Measurements from ENCODE around the gene PCMTD2.

DNA sequence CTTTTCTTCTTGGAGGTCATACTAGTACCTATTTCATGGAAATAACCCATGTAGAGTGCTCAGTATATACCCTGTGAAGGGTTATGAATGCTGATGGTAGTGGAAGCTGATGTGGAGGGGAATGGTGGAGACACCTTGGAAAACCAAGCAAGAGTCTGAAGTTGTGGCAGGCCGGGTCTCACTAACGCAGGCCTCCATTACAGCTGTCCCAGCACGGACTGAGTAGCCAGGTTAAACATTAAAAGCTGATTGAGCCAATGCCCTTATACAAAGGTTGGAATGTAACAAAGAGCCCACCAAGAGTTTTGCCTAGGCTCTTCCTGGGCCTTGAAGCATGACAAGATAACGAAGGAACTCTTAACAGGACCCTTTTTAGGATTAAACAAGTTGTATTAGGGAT is 2.1 kb upstream of the PCMTD2 start:
- TF ChIP-seq POLR2A (IDR thresholded peaks at IDR 0.05): no peak
- TF ChIP-seq, protein P1, sequence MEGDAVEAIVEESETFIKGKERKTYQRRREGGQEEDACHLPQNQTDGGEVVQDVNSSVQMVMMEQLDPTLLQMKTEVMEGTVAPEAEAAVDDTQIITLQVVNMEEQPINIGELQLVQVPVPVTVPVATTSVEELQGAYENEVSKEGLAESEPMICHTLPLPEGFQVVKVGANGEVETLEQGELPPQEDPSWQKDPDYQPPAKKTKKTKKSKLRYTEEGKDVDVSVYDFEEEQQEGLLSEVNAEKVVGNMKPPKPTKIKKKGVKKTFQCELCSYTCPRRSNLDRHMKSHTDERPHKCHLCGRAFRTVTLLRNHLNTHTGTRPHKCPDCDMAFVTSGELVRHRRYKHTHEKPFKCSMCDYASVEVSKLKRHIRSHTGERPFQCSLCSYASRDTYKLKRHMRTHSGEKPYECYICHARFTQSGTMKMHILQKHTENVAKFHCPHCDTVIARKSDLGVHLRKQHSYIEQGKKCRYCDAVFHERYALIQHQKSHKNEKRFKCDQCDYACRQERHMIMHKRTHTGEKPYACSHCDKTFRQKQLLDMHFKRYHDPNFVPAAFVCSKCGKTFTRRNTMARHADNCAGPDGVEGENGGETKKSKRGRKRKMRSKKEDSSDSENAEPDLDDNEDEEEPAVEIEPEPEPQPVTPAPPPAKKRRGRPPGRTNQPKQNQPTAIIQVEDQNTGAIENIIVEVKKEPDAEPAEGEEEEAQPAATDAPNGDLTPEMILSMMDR (IDR thresholded peaks at IDR 0.05): no peak
